Muscle layer of duodenum (tissue), 2 donors: Measurements from ENCODE around the gene MAD1L1.

Source experiments
- H3K27ac ChIP-seq: one replicate; pipeline ENCODE4 v1.7.0; 2013; ENCODE audit warnings: mild to moderate bottlenecking, low read length
- H3K27me3 ChIP-seq: one replicate; pipeline ENCODE4 v1.7.0; 2013; ENCODE audit warnings: low read depth, mild to moderate bottlenecking, control low read depth, low read length
- H3K36me3 ChIP-seq, 2 donors: one replicate each; pipeline ENCODE4 v1.7.0; 2013; ENCODE audit warnings: low read length in 2 of 2, control low read depth in 1 of 2, mild to moderate bottlenecking in 1 of 2; ENCODE audit not compliant: insufficient read depth in 2 of 2, control insufficient read depth in 1 of 2
- H3K4me1 ChIP-seq, 2 donors: one replicate each; pipeline ENCODE4 v1.7.0; 2013; ENCODE audit warnings: low read length in 2 of 2, mild to moderate bottlenecking in 2 of 2, control low read depth in 1 of 2, moderate library complexity in 1 of 2; ENCODE audit not compliant: insufficient read depth in 2 of 2, control insufficient read depth in 1 of 2
- H3K4me3 ChIP-seq, 2 donors: one replicate each; pipeline ENCODE4 v1.7.0; 2013; ENCODE audit warnings: low read length in 2 of 2, low read depth in 1 of 2, mild to moderate bottlenecking in 1 of 2
- H3K9me3 ChIP-seq, 2 donors: one replicate each; pipeline ENCODE4 v1.7.0; 2013; ENCODE audit warnings: low read length in 2 of 2, control low read depth in 1 of 2, mild to moderate bottlenecking in 1 of 2; ENCODE audit not compliant: control insufficient read depth in 1 of 2
- donor health status: healthy.

The MAD1L1 gene

DNA sequence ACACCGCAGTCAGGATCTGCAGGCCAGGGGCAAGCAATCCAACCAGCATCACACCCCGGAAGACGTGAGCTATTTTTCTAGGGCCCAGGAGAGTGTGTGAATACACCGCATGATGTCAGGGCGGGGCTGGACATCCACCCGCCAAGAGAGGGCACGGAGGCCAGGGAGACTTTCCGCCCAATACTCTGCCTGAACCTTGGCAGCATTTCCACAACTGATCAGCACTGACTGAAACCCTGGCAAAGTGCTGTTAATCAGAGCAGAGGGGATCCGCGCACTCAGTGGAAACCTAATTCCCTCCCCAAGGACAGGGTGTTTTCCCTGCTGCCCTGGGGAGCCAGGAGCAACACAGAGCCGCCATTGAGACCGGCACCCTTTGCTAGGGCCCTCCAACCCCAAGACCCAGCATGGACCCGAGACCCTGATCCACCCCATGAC is 8.2 kb downstream of the MAD1L1 start:
- H3K36me3 ChIP-seq, result peaks cover 17 to 73% of the 10 kb centered on the region in 2 donors
- no peaks in the 10 kb centered on the region for H3K4me1 ChIP-seq
- no peak overlapping the region for H3K27ac ChIP-seq
- no peaks in the 10 kb centered on the region for H3K9me3 ChIP-seq
- H3K27me3 ChIP-seq, result no peaks in the 10 kb centered on the region
- no peak overlapping the region for H3K4me3 ChIP-seq

DNA sequence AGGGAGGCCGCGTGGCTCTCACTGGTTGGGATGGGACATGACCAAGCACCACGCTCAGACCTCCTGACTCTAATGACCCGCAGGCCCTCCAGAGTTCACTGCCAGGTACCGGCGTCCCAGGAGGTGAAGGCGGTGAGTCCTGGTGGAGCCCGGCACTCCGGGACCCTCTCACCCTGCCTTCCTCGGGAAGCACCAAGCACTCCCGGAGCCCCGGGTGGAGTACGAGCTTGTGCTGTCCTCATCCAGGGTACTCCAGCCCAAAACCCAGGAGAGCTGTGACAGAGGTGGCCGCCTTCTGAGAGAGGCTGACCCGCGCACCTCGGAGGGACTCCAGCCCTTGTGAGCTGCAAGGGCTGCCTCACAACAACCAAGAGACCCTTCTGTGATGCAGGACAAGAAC is 9.4 kb downstream of the MAD1L1 start:
- H3K36me3 ChIP-seq, result peaks cover 13 to 80% of the 10 kb centered on the region in 2 donors
- no peaks in the 10 kb centered on the region for H3K27me3 ChIP-seq
- no peaks in the 10 kb centered on the region for H3K9me3 ChIP-seq
- H3K4me3 ChIP-seq, result no peak overlapping the region
- H3K4me1 ChIP-seq, result no peaks in the 10 kb centered on the region
- H3K27ac ChIP-seq, result no peak overlapping the region

DNA sequence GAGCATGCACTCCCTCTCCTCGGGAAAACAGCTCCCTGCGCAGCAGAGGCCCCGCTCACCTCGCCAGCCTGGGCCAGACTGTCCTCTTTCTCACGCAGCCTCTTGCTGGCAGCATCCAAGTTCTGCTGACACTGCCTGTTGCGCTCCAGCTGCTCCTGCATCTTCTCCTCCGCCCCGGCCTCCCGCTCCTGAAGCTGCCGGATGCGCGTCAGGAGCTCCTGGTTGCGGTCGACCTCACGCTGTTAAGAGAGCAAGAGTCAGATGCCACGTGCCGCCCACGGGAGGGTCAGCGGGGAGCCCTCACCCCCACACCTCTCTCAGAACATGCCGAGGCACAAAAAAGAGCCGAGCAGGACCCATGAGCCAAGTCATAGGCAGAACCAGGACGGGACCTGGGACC is 10.2 kb downstream of the MAD1L1 start:
- Histone ChIP-seq H3K36me3 (peaks cover 13 to 81% of the 10 kb centered on the region in 2 donors), H3K27me3 (no peaks in the 10 kb centered on the region), H3K4me1 (no peaks in the 10 kb centered on the region), H3K4me3 (no peak overlapping the region), H3K27ac (no peak overlapping the region), H3K9me3 (no peaks in the 10 kb centered on the region)

DNA sequence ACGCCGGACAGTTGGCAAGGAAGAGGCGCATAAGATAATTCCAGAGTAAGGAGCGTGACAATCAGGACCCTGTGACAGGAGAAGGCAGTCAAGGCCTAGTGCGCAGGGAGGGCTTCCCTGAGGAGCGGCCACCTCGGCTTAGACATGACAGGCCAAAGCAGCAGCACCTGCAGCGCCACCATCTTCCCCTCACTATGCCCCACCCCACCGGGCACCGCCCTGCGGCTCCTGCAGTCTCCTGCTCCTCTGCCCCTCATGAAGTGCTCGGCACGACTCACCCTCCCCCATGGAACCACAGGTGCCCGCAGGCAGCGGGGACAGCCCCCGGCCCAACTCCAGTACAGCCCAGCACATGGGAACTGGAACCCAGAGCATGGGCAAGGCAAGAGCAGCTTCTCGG is 11.8 kb downstream of the MAD1L1 start:
- Histone ChIP-seq H3K4me3 (no peak overlapping the region), H3K27ac (no peak overlapping the region), H3K9me3 (no peaks in the 10 kb centered on the region), H3K36me3 (peaks cover 20 to 82% of the 10 kb centered on the region in 2 donors), H3K4me1 (no peaks in the 10 kb centered on the region), H3K27me3 (no peaks in the 10 kb centered on the region)

DNA sequence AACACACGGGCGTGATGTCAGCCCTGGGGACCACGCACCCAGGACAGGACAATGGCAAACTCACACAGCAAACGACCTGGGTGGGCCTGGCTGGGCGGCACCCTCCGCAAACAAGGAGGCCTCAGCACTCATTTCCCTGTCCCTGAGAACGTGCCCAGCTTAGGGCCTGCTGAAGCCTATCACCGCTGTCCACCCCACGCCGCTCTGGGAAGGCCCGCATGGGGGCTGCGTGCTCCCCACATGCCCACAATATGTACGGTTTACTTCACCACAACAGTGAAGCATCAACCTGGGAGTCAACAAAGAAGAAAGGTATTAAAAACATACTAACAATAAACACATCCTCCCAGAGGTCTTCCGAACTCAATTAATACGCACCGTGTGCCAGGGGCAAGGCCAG is 12.2 kb downstream of the MAD1L1 start:
- Histone ChIP-seq H3K27ac (no peak overlapping the region), H3K36me3 (peaks cover 20 to 82% of the 10 kb centered on the region in 2 donors)

DNA sequence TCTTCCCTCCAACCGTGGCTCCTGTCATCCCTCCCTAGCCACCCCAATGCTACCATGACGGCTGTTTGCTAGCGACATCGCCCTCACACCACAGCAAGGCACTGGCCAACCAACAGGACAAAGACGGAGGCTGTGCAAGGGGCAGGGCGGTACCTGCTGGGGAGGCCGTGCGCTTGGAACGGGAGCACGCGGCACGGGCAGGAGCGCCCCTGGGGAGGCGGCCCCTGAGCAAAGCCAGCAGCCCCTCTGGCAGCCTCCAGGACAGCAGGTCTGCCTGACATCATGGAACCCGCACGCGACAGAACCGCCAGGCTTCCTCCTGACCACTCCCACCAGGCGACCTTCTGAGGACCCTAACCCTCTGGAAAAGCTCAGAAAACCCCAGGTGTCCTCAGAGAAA is 12.7 kb downstream of the MAD1L1 start:
- peaks cover 18 to 82% of the 10 kb centered on the region in 2 donors for H3K36me3 ChIP-seq
- no peak overlapping the region for H3K27ac ChIP-seq
- no peaks in the 10 kb centered on the region for H3K27me3 ChIP-seq
- H3K4me3 ChIP-seq, result no peak overlapping the region
- H3K4me1 ChIP-seq, result no peaks in the 10 kb centered on the region
- no peaks in the 10 kb centered on the region for H3K9me3 ChIP-seq

More for the DNA sequence above, 12.2 kb downstream of the MAD1L1 start:
- Histone ChIP-seq H3K27me3 (no peaks in the 10 kb centered on the region), H3K9me3 (no peaks in the 10 kb centered on the region), H3K4me3 (no peak overlapping the region), H3K4me1 (no peaks in the 10 kb centered on the region)

DNA sequence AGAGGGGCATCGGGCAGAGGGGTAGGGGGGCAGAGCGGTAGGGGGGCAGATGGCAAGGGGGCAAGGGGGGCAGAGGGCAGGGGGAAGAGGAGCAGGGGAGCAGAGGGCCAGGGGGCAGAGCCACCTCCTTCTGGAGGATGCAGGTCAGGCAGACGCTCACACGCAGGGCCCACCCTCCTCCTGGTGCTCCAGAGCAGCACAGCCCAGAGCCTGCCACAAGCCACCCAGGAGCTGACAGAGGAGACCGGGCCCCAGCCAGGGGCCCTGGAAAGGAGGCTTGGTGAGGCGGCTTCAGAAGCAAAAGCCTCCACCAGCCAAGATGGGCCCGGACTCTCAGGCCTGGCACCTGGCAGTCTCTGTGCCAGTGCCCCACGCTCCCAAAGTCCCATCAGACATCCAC is 13.1 kb downstream of the MAD1L1 start:
- H3K4me1 ChIP-seq, result no peaks in the 10 kb centered on the region
- no peaks in the 10 kb centered on the region for H3K9me3 ChIP-seq
- no peaks in the 10 kb centered on the region for H3K27me3 ChIP-seq
- H3K27ac ChIP-seq, result no peak overlapping the region
- no peak overlapping the region for H3K4me3 ChIP-seq
- peaks cover 14 to 82% of the 10 kb centered on the region in 2 donors for H3K36me3 ChIP-seq

DNA sequence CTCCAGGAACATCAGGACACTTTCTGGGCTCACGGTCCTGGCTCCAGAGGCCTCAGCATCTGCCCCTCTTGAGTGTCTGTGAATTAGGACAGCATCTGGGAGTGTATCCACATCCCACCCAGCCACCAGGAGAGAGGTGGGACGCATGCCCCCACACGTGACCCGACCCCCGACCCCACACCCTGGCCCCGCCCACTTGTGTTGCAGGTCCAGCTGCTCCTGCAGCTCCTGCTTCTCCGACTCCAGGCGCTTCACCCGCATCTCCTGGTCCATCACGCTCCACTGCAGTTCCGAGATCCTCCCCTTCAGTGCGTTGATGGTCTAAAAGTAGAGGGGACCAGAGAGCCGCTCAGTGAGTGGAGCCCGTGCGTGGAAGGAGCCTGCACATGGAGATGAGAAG is 13.6 kb downstream of the MAD1L1 start:
- Histone ChIP-seq H3K4me1 (no peaks in the 10 kb centered on the region), H3K4me3 (no peak overlapping the region), H3K36me3 (peaks cover 14 to 86% of the 10 kb centered on the region in 2 donors), H3K9me3 (no peaks in the 10 kb centered on the region), H3K27ac (no peak overlapping the region), H3K27me3 (no peaks in the 10 kb centered on the region)

DNA sequence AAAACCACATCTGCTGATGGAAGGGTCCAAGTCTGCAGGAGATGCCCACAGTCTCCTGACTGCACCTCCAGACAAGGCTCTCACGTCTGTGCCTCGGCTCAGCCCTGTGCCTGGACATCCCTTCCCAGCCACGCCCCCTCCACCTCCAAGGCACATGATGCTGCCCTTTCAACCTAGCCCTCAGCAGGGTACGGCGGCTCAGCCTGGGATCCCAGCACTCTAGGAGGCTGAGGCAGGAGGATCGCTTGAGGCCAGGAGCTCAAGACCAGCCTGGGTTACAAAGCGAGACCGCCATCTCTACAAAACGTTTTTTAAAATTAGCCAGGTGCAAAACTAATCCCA is 14.3 kb downstream of the MAD1L1 start:
- Histone ChIP-seq H3K4me3 (no peak overlapping the region), H3K27me3 (no peaks in the 10 kb centered on the region), H3K36me3 (peaks cover 14 to 86% of the 10 kb centered on the region in 2 donors), H3K27ac (no peak overlapping the region), H3K4me1 (no peaks in the 10 kb centered on the region), H3K9me3 (no peaks in the 10 kb centered on the region)

DNA sequence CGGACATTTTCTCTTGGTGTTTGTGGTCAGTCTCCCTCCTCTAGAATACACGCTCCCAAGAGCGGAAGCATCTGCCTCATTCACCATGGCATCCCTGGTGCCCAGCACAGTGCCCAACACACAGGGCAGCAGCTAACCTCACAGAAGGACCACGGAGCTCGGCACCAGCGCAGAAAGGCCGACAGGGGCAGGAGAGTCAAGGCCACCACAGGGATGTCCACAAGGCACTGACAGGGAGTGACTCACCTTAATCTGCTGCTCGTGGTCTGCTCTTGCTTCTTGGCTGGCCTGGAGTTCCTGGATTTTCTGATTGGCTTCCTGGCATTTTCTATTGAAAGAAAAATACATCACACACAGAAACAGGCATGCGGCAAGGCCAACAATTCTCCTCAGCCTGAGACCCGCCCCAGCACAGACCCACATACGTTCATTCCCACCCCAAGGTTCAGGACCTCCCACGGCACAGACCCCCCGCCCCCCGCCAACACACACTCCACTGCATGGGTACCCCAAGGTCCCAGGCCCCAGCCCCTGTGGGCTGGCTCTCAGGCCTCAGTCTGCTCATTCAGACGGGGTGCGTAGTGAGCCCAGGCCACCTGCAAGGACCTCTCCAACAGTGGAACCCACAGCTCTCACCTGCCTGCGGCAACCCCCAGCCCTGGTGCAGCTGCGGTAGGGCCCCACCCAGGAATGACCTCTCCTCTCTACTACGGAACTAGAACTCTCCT is 14.9 kb downstream of the MAD1L1 start:
- no peaks in the 10 kb centered on the region for H3K4me1 ChIP-seq
- H3K4me3 ChIP-seq, result no peak overlapping the region
- H3K27me3 ChIP-seq, result no peaks in the 10 kb centered on the region
- peaks cover 14 to 86% of the 10 kb centered on the region in 2 donors for H3K36me3 ChIP-seq
- no peak overlapping the region for H3K27ac ChIP-seq
- H3K9me3 ChIP-seq, result no peaks in the 10 kb centered on the region

DNA sequence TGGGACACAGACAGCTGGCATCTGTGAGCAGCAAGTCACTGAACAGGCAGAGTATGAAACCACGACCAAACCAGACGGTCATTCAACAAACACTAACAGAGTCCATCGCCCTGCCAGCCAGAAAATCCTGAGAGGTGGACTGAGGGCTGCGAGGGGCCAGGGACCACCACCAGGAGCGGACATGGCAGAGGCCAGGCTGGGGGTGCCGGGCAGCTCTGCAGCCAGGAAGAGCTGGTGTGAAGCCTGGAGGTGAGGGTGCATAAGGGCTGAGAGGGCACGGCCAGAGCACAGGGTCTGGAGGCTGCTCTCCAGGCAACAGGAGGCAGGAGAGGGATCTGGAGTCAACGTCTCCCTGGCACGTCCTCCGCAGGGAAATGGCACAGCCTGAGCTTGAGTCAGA is 15.5 kb downstream of the MAD1L1 start:
- H3K9me3 ChIP-seq, result no peaks in the 10 kb centered on the region
- peaks cover 14 to 86% of the 10 kb centered on the region in 2 donors for H3K36me3 ChIP-seq
- H3K27ac ChIP-seq, result no peak overlapping the region
- no peak overlapping the region for H3K4me3 ChIP-seq
- no peaks in the 10 kb centered on the region for H3K4me1 ChIP-seq
- no peaks in the 10 kb centered on the region for H3K27me3 ChIP-seq

DNA sequence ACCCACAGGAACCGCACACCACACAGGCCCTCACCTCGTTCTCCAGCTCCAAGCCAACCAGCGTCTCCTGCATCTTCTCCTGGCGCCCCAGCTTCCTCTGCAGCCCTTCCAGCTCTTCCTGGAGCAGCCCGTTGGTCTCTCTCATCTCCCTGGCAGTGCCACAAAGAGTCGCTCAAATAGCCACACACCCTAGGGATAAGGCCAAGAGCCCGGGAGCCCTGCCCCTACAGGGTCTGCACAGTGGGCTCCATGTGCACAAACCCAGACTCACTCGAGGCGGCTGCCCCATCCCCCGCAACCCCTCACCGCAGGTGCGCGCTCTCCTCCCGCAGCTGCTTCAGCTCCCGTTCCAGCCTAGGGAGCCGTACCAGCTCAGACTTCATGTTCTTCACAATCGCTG is 16.9 kb downstream of the MAD1L1 start:
- H3K27ac ChIP-seq, result no peak overlapping the region

More for the DNA sequence above, 16.9 kb downstream of the MAD1L1 start:
- no peaks in the 10 kb centered on the region for H3K27me3 ChIP-seq
- peaks cover 14 to 88% of the 10 kb centered on the region in 2 donors for H3K36me3 ChIP-seq
- H3K4me3 ChIP-seq, result no peak overlapping the region
- H3K4me1 ChIP-seq, result no peaks in the 10 kb centered on the region
- H3K9me3 ChIP-seq, result no peaks in the 10 kb centered on the region
